ENCODE results near the gene CEBPG.

- peak in 2 of 12 donors; percentile 10 to 17 for TF ChIP-seq CTCF (IDR thresholded peaks at IDR 0.05)
- TF ChIP-seq POLR2A (IDR thresholded peaks at IDR 0.05): no peak
Measured at GRCh38 chr19:33402421-33403220, 29.1 kb downstream of the CEBPG start.

Measured in heart left ventricle (tissue), 13 donors.